G401.6 (cell line): Measurements from ENCODE around the gene PLVAP.

Source experiments
- FAIRE-seq: peaks from 2 replicates; lab custom pipeline; 2012; peaks lifted over from hg19 to GRCh38; lab: Jason Lieb, UNC

The PLVAP gene, protein sequence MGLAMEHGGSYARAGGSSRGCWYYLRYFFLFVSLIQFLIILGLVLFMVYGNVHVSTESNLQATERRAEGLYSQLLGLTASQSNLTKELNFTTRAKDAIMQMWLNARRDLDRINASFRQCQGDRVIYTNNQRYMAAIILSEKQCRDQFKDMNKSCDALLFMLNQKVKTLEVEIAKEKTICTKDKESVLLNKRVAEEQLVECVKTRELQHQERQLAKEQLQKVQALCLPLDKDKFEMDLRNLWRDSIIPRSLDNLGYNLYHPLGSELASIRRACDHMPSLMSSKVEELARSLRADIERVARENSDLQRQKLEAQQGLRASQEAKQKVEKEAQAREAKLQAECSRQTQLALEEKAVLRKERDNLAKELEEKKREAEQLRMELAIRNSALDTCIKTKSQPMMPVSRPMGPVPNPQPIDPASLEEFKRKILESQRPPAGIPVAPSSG

DNA sequence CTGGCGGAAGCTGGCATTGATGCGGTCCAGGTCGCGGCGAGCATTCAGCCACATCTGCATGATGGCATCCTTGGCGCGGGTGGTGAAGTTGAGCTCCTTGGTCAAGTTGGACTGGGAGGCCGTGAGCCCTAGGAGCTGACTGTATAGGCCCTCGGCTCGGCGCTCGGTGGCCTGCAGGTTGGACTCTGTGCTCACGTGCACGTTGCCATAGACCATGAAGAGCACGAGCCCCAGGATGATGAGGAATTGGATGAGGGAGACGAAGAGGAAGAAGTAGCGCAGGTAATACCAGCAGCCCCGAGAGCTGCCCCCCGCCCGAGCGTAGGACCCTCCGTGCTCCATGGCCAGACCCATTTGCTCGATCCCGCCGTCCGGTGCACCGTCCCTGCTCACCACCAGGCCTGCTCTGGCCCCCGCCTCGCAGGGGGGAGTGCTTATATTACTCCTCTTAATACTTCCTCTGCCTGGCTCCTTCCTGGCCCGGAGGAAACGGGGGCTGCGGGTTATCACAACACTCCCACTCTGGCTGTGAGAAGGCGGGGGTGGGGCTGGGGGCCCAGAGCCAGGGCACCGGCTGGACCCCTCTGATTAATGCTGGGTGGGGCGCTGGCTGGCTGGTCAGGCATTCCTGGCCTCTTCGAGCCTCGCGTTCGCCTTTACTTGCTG lies at the start of gene PLVAP:
Gene PLVAP (minus strand): TSS at position 408 of the 666 bp plus-strand sequence. CDS start 54 bp downstream, at position 354.
- FAIRE-seq: no peak

DNA sequence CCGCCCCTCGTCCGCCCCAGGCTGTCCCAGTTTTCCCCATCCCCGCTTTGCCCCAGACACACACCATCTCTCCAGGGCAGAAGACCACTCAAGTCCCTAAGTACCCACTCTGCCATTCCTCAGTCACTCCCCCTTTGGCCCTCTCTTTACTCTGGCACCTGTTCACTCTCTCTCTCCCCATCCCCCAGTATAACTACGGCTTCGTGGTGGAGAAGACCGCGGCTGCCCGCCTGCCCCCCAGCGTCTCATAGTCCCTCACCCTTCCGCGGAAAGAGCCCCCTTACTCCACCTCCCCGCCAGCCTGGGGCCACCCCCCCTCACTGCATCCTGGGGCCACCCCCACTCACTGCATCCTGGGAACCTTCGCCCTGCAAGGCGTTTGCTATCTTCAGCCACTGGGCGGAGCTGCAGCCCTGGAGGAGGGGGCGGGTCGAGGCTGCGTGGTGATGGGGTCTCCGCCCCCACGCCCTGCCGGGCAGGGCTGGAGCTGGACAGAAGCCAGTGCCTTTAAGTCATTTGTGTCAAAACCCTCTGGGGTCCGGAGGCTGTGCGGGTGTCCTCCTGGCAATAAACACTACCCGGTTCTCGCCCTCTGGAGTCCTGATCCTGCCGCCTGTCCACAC lies 47.7 kb upstream of the PLVAP start:
- FAIRE-seq: peak; percentile 11

DNA sequence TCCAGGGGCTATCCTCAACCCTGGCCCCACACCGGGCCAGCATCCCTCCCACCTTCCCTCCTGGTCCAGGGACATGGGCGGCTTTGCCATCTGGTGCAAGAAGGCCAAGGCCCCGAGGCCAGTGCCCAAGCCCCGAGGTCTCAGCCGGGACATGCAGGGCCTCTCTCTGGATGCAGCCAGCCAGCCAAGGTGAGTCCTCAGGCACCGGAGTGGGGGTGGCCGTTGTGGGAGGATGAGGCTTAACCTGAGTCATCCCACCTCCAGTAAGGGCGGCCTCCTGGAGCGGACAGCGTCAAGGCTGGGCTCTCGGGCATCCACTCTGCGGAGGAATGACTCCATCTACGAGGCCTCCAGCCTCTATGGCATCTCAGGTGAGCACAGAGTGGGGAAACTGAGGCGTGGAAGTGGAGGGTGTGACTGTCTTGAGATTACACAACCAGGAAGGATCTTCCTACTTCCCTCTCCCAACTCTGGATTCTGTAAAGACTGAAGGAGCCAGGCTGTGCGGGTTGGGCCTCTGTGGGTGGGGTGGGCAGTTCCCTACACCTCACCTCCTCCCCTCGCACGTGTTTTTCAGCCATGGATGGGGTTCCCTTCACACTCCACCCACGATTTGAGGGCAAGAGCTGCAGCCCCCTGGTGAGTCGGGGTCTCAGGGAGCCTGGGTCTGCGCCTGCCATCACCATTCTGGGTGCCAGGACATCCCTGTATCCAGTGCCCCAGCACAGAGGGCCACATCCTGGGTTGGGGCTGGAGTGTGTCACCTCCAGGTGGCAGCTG lies 46.5 kb upstream of the PLVAP start:
- no peak for FAIRE-seq

DNA sequence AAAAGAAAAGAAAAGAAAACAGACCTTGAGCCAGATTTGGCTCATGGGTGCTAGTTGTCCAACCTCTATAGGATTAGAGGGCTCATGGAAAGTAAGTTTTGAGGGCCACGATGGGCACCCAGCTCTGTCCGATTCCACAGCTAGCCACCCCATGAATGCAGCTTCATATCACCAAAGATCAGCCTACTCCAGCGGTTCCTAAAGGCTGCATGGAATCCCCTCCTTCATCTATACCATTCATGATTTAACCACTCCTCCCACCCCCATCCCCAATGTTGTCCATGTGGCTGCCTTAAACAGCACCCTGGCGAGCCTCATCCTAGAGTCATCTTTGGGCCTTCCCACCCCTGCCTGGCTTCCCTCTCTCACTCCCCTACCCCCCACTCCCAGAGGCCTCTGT lies 44.8 kb upstream of the PLVAP start:
- no peak for FAIRE-seq

DNA sequence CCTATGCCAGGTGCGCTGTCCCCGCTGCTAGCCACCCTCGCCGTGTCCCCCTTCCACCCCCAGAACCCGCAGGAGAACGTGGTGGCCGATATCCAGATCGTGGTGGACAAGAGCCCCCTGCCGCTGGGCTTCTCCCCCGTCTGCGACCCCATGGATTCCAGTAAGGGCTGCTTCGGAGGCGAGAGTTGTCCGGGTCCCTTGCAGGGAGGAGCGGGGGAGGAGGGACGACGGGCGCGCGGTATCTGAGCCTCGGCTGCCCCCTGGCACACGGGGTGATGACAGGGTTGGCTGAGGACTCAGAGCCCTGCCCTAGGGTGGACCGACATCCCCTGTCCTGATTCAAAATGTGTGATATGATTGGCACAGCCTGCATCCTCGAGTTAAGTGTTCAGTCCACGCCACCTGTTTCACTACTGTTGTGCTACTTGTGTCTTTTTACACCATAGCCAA lies 43.4 kb upstream of the PLVAP start:
- FAIRE-seq: no peak

DNA sequence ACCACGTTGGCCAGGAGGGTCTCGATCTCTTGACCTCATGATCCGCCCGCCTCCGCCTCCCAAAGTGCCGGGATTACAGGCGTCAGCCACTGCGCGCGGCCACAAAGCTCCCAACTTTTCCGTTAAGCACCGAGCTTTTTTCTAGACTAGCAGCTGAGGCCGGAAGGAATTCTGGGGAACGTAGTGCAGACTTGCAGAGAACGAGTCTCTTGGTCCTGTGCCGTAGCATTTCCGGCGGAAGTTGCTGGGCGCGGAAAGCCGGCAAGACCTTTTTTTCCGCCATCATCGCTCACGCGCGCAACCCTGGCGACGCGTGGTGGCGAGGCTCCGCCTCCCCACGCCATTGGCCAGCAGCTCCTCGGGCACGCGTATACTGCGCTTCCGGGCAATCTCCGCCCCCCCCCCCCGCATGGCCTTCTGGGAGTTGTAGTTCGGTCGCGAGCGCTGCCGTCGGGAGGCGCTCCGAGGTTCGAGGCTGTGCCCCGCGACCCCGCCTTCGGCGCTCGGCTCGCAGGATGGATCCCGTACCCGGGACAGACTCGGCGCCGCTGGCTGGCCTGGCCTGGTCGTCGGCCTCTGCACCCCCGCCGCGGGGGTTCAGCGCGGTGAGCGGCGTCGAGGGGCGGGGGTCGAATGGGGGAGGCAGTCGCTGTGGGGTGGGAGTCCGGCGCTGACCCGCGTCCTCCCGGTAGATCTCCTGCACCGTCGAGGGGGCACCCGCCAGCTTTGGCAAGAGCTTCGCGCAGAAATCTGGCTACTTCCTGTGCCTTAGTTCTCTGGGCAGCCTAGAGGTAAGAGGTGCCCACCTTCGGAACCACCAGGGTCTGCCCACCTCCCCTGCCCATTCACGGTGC lies 42.7 kb upstream of the PLVAP start, which contains the start of gene MVB12A:
Gene MVB12A (plus strand): TSS at position 427 of the 854 bp plus-strand sequence. CDS start 89 bp downstream, at position 516.
- peak; percentile 99 for FAIRE-seq

DNA sequence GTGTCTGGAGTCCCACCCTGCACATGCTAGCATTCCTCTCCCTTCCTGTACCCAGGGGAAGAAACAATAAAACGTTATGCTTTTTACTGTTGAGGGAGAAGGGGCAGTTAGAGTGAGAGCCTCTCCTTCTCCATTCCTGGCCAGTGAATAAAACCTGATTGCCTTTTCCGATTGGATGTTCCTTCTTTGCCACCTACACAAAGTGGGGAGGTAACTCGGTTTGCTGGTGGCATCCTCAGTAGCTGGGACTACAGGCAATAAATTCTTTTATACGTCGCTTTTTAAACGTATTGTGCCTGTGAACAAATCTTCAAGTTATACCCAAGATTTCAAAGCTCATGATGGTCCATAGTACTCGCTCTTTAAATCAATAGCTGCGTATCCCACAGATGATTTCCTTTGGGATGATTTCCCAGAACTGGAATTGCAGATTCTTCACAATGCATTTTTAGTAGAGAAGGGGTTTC lies 42.0 kb upstream of the PLVAP start:
- no peak for FAIRE-seq

DNA sequence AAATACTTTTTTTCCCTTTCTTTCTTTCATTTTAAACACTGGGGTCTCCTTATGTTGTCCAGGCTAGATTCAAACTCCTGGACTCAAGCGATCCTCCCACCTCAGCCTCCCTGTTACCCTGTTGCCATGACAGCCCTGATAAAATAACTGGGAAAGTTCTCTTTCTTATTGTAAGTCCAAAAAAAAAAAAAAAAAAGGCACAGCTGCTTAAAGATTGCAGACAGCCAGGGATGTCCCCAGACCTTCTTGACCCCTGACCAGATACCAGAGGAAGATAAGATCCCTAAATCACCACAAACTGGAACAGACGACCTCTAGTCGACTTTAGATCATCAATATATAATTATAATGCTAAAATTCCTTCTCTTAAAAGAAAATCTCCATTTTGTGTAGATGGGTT lies 41.6 kb upstream of the PLVAP start:
- no peak for FAIRE-seq

DNA sequence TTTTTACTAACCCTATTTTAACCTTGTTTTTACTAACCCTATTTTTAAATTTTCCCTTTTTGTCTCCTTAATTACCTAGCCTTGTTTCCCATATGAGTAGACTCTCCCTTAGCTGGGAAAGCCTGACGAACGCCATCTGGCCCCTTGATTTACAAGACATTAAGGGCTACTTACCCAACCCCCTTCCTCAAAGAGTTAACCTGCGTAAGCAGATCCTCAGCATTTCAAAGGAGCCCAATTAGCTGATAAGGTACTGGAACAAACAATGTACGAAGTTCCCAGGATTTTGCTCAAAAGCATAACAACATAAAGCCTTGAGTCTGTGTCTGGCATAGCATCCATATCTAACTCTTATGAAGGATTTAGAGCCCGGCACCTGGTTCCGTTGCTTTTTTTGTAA lies 38.0 kb upstream of the PLVAP start:
- FAIRE-seq: no peak

DNA sequence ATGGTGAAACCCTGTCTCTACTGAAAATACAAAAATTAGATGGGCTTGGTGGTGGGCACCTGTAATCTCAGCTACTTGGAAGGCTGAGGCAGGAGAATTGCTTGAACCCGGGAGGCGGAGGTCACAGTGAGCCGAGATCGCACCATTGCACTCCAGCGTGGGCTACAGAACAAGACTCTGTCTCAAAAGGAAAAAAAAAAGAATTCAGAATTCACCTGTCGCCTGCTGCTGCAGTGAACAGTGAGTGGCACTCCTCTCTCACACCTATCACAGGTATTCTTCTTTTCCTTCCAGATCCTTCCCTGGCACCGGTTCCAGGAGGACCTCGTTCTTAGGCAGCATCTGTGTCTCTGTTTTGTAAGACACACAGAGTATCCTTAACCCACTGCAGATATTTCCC lies 37.0 kb upstream of the PLVAP start:
- FAIRE-seq: no peak

DNA sequence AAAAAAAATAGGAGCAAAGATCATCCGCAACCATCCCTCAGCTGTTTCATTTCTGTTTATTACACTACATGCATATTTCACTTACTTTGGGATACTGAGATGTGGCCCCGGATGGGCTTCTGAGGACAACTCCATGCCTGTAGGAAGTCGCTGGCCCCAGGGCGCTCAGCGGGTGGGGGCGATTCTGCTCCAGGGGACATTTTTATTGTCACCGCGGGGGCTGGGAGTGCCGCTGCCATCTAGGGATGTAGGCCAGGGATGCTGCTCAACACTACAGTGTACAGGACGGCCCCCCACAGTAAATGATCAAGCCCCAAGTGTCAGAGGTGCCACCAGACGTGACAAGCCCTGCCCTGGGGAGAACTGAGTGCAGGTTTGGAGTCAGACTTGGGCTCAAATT lies 34.7 kb upstream of the PLVAP start:
- FAIRE-seq: no peak

DNA sequence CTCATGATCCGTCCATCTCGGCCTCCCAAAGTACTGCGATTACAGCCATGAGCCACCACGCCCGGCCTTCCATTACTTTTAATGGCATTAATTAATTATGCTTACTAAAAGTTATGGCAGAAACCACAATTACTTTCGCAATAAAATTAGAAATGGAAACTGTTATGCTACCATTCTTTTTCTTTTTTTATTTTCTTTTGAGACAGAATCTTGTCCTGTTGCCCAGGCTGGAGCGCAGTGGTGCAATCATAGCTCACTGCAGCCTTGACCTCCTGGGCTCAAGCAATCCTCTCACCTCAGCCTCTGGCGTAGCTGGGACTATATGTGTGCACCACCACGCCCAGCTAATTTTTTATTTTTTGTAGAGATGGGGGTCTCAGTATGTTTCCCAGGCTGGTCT lies 32.8 kb upstream of the PLVAP start:
- FAIRE-seq: no peak

DNA sequence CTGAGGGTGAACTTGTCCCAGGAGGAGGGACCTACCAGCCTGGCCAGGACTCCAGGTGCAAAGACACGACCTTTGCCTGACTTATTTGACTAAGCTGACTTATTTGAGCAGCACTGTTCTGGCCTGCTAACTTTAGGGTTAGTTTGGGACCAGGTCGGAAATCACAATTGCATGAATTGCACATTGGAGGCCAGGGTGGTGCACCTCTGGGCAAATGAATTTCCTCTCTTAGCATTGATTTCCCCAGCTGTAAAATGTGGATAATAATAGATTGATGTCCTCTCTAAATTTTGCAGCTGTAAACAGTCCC lies 29.7 kb upstream of the PLVAP start:
- no peak for FAIRE-seq

DNA sequence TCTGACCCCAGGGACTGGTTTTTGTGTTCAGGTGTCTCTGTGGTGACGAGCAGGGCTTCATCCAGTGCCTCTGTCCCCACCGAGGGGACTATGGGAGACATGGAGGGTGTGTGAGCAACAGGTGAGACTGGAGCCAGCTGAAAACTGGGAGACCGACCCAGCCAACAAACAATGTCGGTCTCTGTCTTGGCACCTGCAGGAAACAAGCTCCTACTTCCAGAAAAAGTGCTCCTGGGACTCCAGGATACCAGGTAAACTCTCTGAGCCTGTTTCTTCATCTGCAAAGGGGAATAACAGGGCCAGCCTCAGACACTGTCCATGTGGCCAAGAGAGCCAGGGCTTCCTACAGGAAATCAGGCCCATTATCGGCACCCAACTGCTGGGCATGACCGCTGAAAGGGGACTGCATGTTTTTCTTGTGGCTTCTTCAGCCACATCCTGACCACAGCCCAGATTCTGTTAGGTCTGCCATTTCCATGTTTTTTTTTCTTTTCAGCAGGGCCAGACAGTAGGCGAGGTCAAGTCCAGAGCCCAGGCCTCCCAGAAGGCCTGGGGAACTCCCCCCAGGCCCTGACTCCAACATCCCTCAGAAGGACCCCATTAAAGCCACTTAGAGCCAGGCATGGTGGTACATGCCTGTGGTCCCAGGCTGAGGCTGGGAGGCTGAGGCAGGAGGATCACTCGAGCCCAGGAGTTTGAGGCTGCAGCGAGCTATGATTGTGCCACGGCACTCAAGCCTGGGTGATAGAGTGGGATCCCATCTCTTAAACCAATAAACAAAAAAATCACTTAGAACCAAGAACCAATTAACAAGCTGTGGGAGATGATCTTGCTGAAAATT lies 29.1 kb upstream of the PLVAP start:
- no peak for FAIRE-seq

DNA sequence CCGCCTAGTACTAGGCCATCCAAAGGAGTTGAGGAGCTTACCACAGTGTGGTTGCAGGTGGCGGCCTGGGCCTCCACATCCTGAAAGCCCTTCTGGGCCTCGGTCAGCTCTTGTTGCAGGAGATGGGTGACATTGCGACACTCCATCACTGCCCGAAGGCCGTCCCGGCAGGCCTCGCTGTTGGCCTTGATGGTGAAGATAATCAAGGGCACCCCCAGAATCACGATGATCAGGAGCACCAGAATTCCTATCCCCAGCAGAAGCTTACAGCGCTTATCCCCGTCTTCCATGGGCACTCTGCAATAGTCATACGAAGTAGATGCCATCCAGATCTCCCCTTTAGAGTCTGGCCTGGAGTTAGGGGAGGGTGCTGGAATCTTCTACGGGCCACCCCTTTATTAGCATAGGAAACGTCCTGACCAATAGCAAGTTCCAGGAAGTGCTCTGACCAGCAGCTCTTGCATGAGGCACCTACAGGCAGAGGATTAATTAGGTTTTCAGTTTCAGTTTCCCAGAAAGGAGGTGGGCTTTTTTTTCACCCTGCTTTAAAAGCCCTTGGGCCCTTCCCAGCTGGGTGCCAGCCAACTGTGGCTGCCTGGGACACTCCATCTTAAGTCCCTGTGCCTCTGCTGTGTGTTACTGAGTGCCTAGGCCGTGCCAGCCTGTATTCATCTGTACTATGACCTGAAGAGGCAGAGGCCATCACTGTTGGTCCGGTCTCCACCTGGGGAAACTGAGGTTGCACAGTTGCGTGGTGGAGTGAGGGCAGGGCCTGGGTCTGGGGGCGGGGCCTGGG lies 28.3 kb upstream of the PLVAP start, which contains the start of gene BST2:
Gene BST2 (minus strand): TSS at position 381 of the 796 bp plus-strand sequence. CDS start 55 bp downstream, at position 326.
- FAIRE-seq: peak; percentile 96

DNA sequence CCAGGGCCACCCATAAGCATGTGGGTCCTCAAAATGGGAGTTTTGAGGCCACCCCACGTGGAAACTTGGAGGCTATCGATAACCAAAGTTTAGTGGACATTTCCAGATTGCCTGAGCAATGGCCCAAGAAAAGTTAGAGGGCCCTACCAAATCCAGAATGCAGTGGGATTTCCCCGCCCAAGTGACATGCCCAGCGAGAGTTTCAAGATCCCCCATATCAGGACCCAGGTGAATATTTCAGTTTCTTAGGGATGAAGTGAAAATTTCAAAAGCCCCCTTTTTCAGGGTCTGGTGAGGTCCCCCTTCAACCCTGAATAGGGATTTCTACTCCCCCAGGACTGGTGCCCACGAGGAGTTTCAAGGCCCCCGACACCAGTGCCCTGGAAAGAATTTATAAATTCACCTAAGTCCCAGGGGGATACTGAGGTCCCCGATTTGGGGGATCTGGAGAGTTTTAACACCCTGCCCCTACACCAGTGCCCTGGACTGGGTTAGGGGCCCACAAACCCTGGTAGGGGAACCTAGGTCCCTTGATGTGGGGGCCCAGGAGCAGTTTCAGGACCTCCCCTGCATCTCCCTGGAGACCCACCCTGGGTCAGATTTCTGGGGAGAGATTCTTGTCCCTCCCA lies 27.6 kb upstream of the PLVAP start:
- FAIRE-seq: no peak

DNA sequence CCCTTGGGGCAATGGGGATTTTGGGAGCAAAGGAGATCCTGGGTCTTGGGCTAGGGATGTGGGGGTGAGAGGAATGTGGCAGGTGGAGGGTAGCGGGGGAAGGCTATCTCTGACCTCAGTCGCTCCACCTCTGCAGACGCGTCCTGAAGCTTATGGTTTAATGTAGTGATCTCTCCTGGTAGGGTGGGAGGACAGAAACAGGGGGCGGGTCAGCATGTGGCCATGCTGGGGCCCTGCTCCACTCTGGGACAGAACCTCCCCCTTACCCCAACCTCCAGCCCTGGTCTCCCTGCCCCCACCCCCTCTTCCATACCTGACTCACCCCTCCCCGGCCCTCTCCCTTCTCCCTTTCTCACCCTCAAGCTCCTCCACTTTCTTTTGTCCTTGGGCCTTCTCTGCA lies 26.9 kb upstream of the PLVAP start:
- no peak for FAIRE-seq

DNA sequence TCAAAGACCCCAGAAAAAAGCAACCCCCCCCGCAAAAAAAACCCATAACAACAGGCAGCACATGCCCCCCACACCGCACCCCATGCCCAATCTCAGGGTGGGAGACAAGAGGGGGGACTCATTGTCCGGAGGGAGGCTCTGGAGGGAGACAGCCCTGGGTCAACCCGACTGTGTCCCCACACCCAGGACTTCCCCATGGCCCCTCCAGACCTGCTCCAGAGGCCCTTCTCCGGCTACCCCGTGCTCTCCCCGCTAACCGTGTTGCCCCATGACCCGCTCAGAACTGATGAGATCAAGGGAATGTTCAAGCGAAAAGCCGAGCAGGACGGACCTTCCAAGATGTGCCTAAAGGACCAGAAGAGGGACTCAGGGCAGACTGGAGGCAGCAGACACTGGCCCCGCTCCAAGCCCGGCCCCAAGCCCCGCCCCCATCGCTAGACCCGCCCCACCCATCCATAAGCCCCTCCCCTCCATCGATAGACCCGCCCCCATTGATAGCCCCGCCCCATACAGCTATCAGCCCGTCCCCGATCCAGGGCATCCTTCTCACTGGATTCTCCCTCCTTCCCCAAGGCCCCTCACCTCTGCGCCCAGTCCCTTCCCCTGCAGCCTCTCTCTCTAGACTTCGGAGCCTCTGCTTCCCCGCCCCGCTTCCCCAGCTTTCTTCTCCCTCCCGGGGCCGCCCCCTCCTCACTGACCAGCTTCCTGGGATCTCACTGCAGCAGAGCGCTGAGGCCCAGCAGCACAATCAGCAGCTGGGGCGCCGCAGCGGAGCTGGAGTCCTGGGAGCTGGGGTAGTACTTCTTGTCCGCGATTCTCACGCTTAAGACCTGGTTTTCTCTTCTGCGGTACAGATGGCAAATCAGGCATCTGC lies 26.1 kb upstream of the PLVAP start:
- no peak for FAIRE-seq
